Astrocyte (in vitro differentiated cells and primary cell): Measurements from ENCODE around the gene ZSWIM4. TPM values are rescaled to one million over a fixed set of nuclear protein-coding genes. Genes with fewer than 3 reads are reported as not detected.
A peak's percentile ranks its signal among the peaks of the same experiment; 100 is the strongest.

ENCODE experiments used
- DNase-seq: peaks from one replicate; pipeline ENCODE4 v3.0.0-alpha.2; 2010; ENCODE audit warnings: low read depth
- FAIRE-seq: peaks from 2 replicates; lab custom pipeline; 2011; peaks lifted over from hg19 to GRCh38; lab: Jason Lieb, UNC
- H2AFZ ChIP-seq: 2 replicates; pipeline ENCODE4 v1.6.0; 2012; ENCODE audit warnings: low read depth, low read length, inconsistent platforms
- H3K27ac ChIP-seq: 2 replicates; pipeline ENCODE4 v1.5.1; 2011; ENCODE audit warnings: low read depth, low read length, inconsistent platforms
- H3K27me3 ChIP-seq: 2 replicates; pipeline ENCODE4 v1.6.0; 2011; ENCODE audit warnings: low read length, inconsistent platforms; ENCODE audit not compliant: insufficient read depth
- H3K36me3 ChIP-seq: 2 replicates; pipeline ENCODE4 v1.5.1; 2011; ENCODE audit warnings: low read length, inconsistent platforms; ENCODE audit not compliant: insufficient read depth
- H3K4me1 ChIP-seq: 2 replicates; pipeline ENCODE4 v1.5.1; 2011; ENCODE audit warnings: low read length, inconsistent platforms; ENCODE audit not compliant: insufficient read depth
- H3K4me2 ChIP-seq: 2 replicates; pipeline ENCODE4 v1.6.0; 2012; ENCODE audit warnings: low read length, inconsistent platforms
- H3K4me3 ChIP-seq: 2 replicates; pipeline ENCODE4 v1.5.1; 2011; ENCODE audit warnings: low read depth, mild to moderate bottlenecking, low read length, inconsistent platforms; ENCODE audit not compliant: insufficient read depth
- H3K79me2 ChIP-seq: 2 replicates; pipeline ENCODE4 v1.6.0; 2012; ENCODE audit warnings: mild to moderate bottlenecking, low read length, inconsistent platforms; ENCODE audit not compliant: insufficient read depth
- H3K9ac ChIP-seq: 2 replicates; pipeline ENCODE4 v1.6.0; 2012; ENCODE audit warnings: mild to moderate bottlenecking, low read length, inconsistent platforms
- H3K9me3 ChIP-seq: 2 replicates; pipeline ENCODE4 v1.5.1; 2012; ENCODE audit warnings: low read depth, mild to moderate bottlenecking, low read length, inconsistent platforms; ENCODE audit not compliant: insufficient read depth
- H4K20me1 ChIP-seq: 2 replicates; pipeline ENCODE4 v1.6.0; 2012; ENCODE audit warnings: low read length, inconsistent platforms; ENCODE audit not compliant: insufficient read depth
- H3K27ac Mint-ChIP-seq: one replicate; pipeline ENCODE4 v1.8.0; 2021; ENCODE audit warnings: mild to moderate bottlenecking, mixed read lengths; ENCODE audit not compliant: unreplicated experiment
- H3K27me3 Mint-ChIP-seq: one replicate; pipeline ENCODE4 v1.8.0; 2021; ENCODE audit warnings: low read depth, mixed read lengths; ENCODE audit not compliant: unreplicated experiment
- H3K36me3 Mint-ChIP-seq: one replicate; pipeline ENCODE4 v1.8.0; 2021; ENCODE audit warnings: low read depth, mixed read lengths; ENCODE audit not compliant: unreplicated experiment
- H3K4me1 Mint-ChIP-seq: one replicate; pipeline ENCODE4 v1.8.0; 2021; ENCODE audit warnings: low read depth, mixed read lengths; ENCODE audit not compliant: unreplicated experiment
- H3K4me3 Mint-ChIP-seq: one replicate; pipeline ENCODE4 v1.8.0; 2021; ENCODE audit warnings: mild to moderate bottlenecking, moderate library complexity, mixed read lengths; ENCODE audit not compliant: unreplicated experiment
- H3K9me3 Mint-ChIP-seq: one replicate; pipeline ENCODE4 v1.8.0; 2021; ENCODE audit warnings: mild to moderate bottlenecking, mixed read lengths; ENCODE audit not compliant: unreplicated experiment
- CTCF ChIP-seq: IDR thresholded peaks from 2 replicates; pipeline ENCODE4 v1.5.1; 2011; ENCODE audit warnings: low read depth, mild to moderate bottlenecking, inconsistent platforms, low read length, moderate library complexity; ENCODE audit not compliant: insufficient read depth
- EZH2 ChIP-seq: IDR thresholded peaks from 2 replicates; pipeline ENCODE4 v1.6.1; 2012; ENCODE audit warnings: mild to moderate bottlenecking, low read length, inconsistent platforms; ENCODE audit not compliant: insufficient read depth
- total RNA-seq: library from RNA; stranded (reverse); gene quantifications from 2 replicates; pipeline ENCODE4 v1.2.1, GENCODE V29; 2021

ZSWIM4 gene
- total RNA-seq, 1 donor from 2014 or later: 10.6 TPM

GRCh38 chr19:13835791-13836723, 40.8 kb downstream of the ZSWIM4 start:
- TF ChIP-seq EZH2 (no peak), CTCF (no peak)
- Mint-ChIP-seq H3K36me3 (peaks cover 13% of the 10 kb centered on the region), H3K27me3 (no peaks in the 10 kb centered on the region), H3K9me3 (peaks cover 1% of the 10 kb centered on the region), H3K4me3 (no peak overlapping the region), H3K27ac (no peak overlapping the region), H3K4me1 (peaks cover 24% of the 10 kb centered on the region)
- DNase-seq (no peak), FAIRE-seq (no peak)
- Histone ChIP-seq H3K4me2 (peak overlapping the region; percentile 98), H3K4me1 (peaks cover 49% of the 10 kb centered on the region), H3K4me3 (no peak overlapping the region), H3K36me3 (peaks cover 22% of the 10 kb centered on the region), H3K9ac (peak overlapping the region; percentile 65), H2AFZ (no peak overlapping the region), H3K27ac (peak overlapping the region; percentile 71), H3K27me3 (no peaks in the 10 kb centered on the region), H3K9me3 (no peaks in the 10 kb centered on the region), H3K79me2 (peaks cover 70% of the 10 kb centered on the region), H4K20me1 (peaks cover 93% of the 10 kb centered on the region)

GRCh38 chr19:13838435-13839129, 43.3 kb downstream of the ZSWIM4 start:
- Mint-ChIP-seq H3K27me3 (no peaks in the 10 kb centered on the region), H3K4me3 (peak overlapping the region; percentile 77), H3K27ac (peak overlapping the region; percentile 26), H3K4me1 (peaks cover 25% of the 10 kb centered on the region), H3K36me3 (peaks cover 8% of the 10 kb centered on the region), H3K9me3 (no peaks in the 10 kb centered on the region)
- Histone ChIP-seq H3K9ac (peak overlapping the region; percentile 100), H3K9me3 (no peaks in the 10 kb centered on the region), H3K36me3 (peaks cover 22% of the 10 kb centered on the region), H2AFZ (no peak overlapping the region), H3K4me1 (peaks cover 53% of the 10 kb centered on the region), H3K27ac (peak overlapping the region; percentile 97), H3K4me3 (peak overlapping the region; percentile 81), H4K20me1 (peaks cover 85% of the 10 kb centered on the region), H3K79me2 (peaks cover 94% of the 10 kb centered on the region), H3K4me2 (peak overlapping the region; percentile 98), H3K27me3 (no peaks in the 10 kb centered on the region)
- DNase-seq (no peak), FAIRE-seq (no peak)
- no peak for TF ChIP-seq EZH2
- no peak for TF ChIP-seq CTCF
